GM21717 (cell line): Measurements from ENCODE around the gene SPDYE6.
"Not testable (repeated sequence)": the region's sequence is repeated elsewhere in the genome, so short reads cannot be mapped to it uniquely, and the experiment has no call there.

Source experiments
- ATAC-seq: cut with Tn5 transposase; IDR thresholded peaks from one replicate; pipeline ENCODE4 v1.9.1; 2021; ENCODE audit warnings: mild to moderate bottlenecking, moderate library complexity; ENCODE audit not compliant: unreplicated experiment

SPDYE6 gene

GRCh38 chr7:102364394-102364886 is 8.2 kb upstream of the SPDYE6 start:
- not testable (repeated sequence) for ATAC-seq

- peak; percentile 99 for ATAC-seq
Measured at GRCh38 chr7:102363549-102364393, 7.5 kb upstream of the SPDYE6 start.

- not testable (repeated sequence) for ATAC-seq
Measured at GRCh38 chr7:102346983-102347382, 9.3 kb downstream of the SPDYE6 start.

GRCh38 chr7:102340599-102341368 is 15.5 kb downstream of the SPDYE6 start:
- ATAC-seq: not testable (repeated sequence)

- not testable (repeated sequence) for ATAC-seq
Measured at GRCh38 chr7:102337420-102337819, 18.8 kb downstream of the SPDYE6 start.

GRCh38 chr7:102337002-102337401 is 19.2 kb downstream of the SPDYE6 start:
- ATAC-seq: not testable (repeated sequence)

GRCh38 chr7:102335574-102335973 is 20.7 kb downstream of the SPDYE6 start:
- not testable (repeated sequence) for ATAC-seq

- ATAC-seq: not testable (repeated sequence)
Measured at GRCh38 chr7:102330666-102331460, 25.4 kb downstream of the SPDYE6 start.

- ATAC-seq: not testable (repeated sequence)
Measured at GRCh38 chr7:102329366-102329765, 26.9 kb downstream of the SPDYE6 start.

GRCh38 chr7:102328863-102329262 is 27.4 kb downstream of the SPDYE6 start:
- not testable (repeated sequence) for ATAC-seq

- not testable (repeated sequence) for ATAC-seq
Measured at GRCh38 chr7:102327183-102327582, 29.1 kb downstream of the SPDYE6 start.

- ATAC-seq: no peak
Measured at GRCh38 chr7:102326157-102326889, 29.9 kb downstream of the SPDYE6 start.

GRCh38 chr7:102325106-102325505 is 31.1 kb downstream of the SPDYE6 start:
- ATAC-seq: not testable (repeated sequence)

GRCh38 chr7:102323914-102324195 is 32.4 kb downstream of the SPDYE6 start:
- ATAC-seq: no peak

- no peak for ATAC-seq
Measured at GRCh38 chr7:102322202-102322715, 34.0 kb downstream of the SPDYE6 start.

- no peak for ATAC-seq
Measured at GRCh38 chr7:102321351-102322201, 34.7 kb downstream of the SPDYE6 start.

- no peak for ATAC-seq
Measured at GRCh38 chr7:102320601-102321350, 35.5 kb downstream of the SPDYE6 start.

- no peak for ATAC-seq
Measured at GRCh38 chr7:102320181-102320580, 36.1 kb downstream of the SPDYE6 start.
